MCF 10A (cell line): ENCODE data around the gene KCNJ16. TPM values are rescaled to one million over a fixed set of nuclear protein-coding genes. Genes with fewer than 3 reads are reported as not detected.

ENCODE experiments used
- Bru-seq: library from RNA; stranded (reverse); fragments of 400-500 nt; gene quantifications from one replicate; lab custom pipeline; 2021; lab: Mats Ljungman, UMichigan
- BruChase-seq, 2 experiments: library from RNA; stranded (reverse); fragments of 400-500 nt; gene quantifications; one replicate each; lab custom pipeline; 2021; lab: Mats Ljungman, UMichigan
- BruUV-seq: library from RNA; stranded (reverse); fragments of 400-500 nt; replicated peaks from 2 replicates; lab custom pipeline; 2021; lab: Mats Ljungman, UMichigan
- CTCF ChIA-PET: fragments of 300-600 bp; sonication (Branson Sonifier 250); formaldehyde crosslinking; extraction: SDS; loops from one replicate; lab custom pipeline; 2021; ENCODE audit warnings: antibody characterized with exemption, inconsistent platforms; lab: Yijun Ruan, JAX
- POLR2A ChIA-PET: fragments of 300-600, 350-650 bp; sonication (Branson Sonifier 250); formaldehyde crosslinking; extraction: SDS; loops from one replicate; lab custom pipeline; 2020; ENCODE audit warnings: antibody characterized with exemption, inconsistent platforms; lab: Yijun Ruan, JAX
- DNase-seq: peaks from one replicate; pipeline ENCODE4 v3.0.0-alpha.2; 2018; ENCODE audit not compliant: unreplicated experiment
- H3K27ac Mint-ChIP-seq: one replicate; pipeline ENCODE4 v1.8.0; 2022; ENCODE audit warnings: mild to moderate bottlenecking, low read depth, mixed read lengths; ENCODE audit not compliant: unreplicated experiment
- H3K27me3 Mint-ChIP-seq: one replicate; pipeline ENCODE4 v1.8.0; 2022; ENCODE audit warnings: mixed read lengths; ENCODE audit not compliant: insufficient read depth, unreplicated experiment
- H3K36me3 Mint-ChIP-seq: one replicate; pipeline ENCODE4 v1.8.0; 2022; ENCODE audit warnings: mild to moderate bottlenecking, moderate library complexity, mixed read lengths; ENCODE audit not compliant: insufficient read depth, unreplicated experiment
- H3K4me1 Mint-ChIP-seq: one replicate; pipeline ENCODE4 v1.8.0; 2022; ENCODE audit warnings: mixed read lengths; ENCODE audit not compliant: insufficient read depth, unreplicated experiment
- H3K4me3 Mint-ChIP-seq: one replicate; pipeline ENCODE4 v1.8.0; 2022; ENCODE audit warnings: mild to moderate bottlenecking, moderate library complexity, mixed read lengths; ENCODE audit not compliant: unreplicated experiment
- H3K9me3 Mint-ChIP-seq: one replicate; pipeline ENCODE4 v1.8.0; 2022; ENCODE audit warnings: mixed read lengths; ENCODE audit not compliant: unreplicated experiment
- intact Hi-C: fragments of 100-400 bp; cut with micrococcal nuclease; formaldehyde crosslinking; loops from 2 replicates; pipeline ENCODE4 v1.14.1; 2022
- long read RNA-seq: library from polyadenylated mRNA; stranded (forward); transcript quantifications from one replicate; pipeline ENCODE4 v2.0.0, GENCODE V29; 2022
- total RNA-seq: library from RNA; stranded (reverse); gene quantifications from 2 replicates; pipeline ENCODE4 v1.2.3, GENCODE V29; 2022
- TF ChIP-seq, protein P1 (sequence below): fragments of 200-600 bp; IDR thresholded peaks from one replicate; pipeline ENCODE4 v1.8.0; 2022; ENCODE audit warnings: antibody characterized with exemption, mild to moderate bottlenecking; ENCODE audit not compliant: unreplicated experiment

The KCNJ16 gene
- total RNA-seq (0.42 TPM in 1 of 2 replicates, not detected in the other), Bru-seq, nascent RNA (percentile 6 among the genes with signal in this experiment), BruChase-seq, experiment 1, labeled RNA remaining after a 6-hour chase (percentile 8 among the genes with signal in this experiment), BruChase-seq, experiment 2, labeled RNA remaining after a 2-hour chase (percentile 10 among the genes with signal in this experiment)
- long read RNA-seq, result 0 reads

DNA sequence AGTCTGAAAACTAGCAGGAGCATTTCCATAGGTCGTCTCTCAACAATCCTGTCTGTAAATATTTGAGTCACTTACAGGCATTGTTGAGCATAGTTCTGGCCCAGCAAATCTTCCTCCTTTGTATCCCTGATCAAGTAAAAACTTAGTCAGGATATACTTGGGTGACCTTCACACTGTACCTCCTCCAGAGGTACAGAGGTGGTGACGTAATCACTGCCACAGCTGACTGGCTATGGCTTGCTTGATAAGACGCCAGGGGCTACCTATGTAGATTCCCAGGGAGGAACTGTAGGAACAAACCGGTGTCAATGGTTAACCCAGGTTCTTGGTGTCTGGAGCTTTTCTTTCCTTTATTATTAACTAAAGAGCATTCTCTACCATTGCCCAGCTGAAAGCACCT lies at the start of gene KCNJ16:
KCNJ16 (plus strand) TSS at position 270 of the 400 bp plus-strand sequence. CDS start 56,863 bp downstream, outside the sequence.
- ChIA-PET POLR2A (interaction anchor here (1.0 to 1.5 kb wide), 4 partner anchors 12 to 345 kb away, joined by 3 to 4 read pairs (median 3); no protein-coding TSS in a partner anchor), CTCF (no interaction called here)
- intact Hi-C loops, result no loop called here
- TF ChIP-seq, protein P1, sequence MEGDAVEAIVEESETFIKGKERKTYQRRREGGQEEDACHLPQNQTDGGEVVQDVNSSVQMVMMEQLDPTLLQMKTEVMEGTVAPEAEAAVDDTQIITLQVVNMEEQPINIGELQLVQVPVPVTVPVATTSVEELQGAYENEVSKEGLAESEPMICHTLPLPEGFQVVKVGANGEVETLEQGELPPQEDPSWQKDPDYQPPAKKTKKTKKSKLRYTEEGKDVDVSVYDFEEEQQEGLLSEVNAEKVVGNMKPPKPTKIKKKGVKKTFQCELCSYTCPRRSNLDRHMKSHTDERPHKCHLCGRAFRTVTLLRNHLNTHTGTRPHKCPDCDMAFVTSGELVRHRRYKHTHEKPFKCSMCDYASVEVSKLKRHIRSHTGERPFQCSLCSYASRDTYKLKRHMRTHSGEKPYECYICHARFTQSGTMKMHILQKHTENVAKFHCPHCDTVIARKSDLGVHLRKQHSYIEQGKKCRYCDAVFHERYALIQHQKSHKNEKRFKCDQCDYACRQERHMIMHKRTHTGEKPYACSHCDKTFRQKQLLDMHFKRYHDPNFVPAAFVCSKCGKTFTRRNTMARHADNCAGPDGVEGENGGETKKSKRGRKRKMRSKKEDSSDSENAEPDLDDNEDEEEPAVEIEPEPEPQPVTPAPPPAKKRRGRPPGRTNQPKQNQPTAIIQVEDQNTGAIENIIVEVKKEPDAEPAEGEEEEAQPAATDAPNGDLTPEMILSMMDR, result no peak
- Mint-ChIP-seq H3K27ac (peak within 1 kb of the TSS; percentile 68), H3K4me1 (peaks cover 42% of the 10 kb centered on the region), H3K36me3 (no peaks in the 10 kb centered on the region), H3K27me3 (no peaks in the 10 kb centered on the region), H3K4me3 (peak within 1 kb of the TSS; percentile 44), H3K9me3 (no peaks in the 10 kb centered on the region)
- DNase-seq, result no peak
- no TSS peak for BruUV-seq

DNA sequence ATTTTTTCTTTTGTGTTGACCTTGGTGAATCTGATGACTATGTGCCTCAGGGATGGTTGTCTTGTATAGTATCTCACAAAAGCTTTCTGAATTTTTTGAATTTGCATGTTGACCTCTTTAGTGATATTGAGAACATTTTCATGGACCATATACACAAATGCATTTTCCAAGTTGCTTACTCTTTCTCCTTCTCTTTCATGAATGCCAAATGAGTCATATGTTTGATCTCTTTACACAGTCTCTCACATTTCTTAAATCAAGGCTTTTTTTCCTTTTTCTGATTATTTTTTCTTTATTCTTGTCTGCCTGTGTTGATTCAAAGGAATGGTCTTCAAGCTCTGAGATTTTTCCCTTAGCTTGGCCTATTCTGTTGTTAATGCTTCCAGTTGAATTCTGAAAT lies 46.6 kb upstream of the KCNJ16 start:
- H3K9me3 Mint-ChIP-seq, result no peaks in the 10 kb centered on the region
- H3K4me3 Mint-ChIP-seq, result no peak overlapping the region
- ChIA-PET CTCF (interaction anchor here (0.6 kb wide), 1 partner anchor 173 kb away, joined by 3 read pairs; no protein-coding TSS in a partner anchor), POLR2A (no interaction called here)
- H3K27me3 Mint-ChIP-seq, result no peaks in the 10 kb centered on the region
- no TSS peak for BruUV-seq
- no peak for DNase-seq
- TF ChIP-seq, protein P1, result no peak
- no peak overlapping the region for H3K27ac Mint-ChIP-seq
- H3K4me1 Mint-ChIP-seq, result no peaks in the 10 kb centered on the region
- intact Hi-C loops, result no loop called here
- no peaks in the 10 kb centered on the region for H3K36me3 Mint-ChIP-seq

DNA sequence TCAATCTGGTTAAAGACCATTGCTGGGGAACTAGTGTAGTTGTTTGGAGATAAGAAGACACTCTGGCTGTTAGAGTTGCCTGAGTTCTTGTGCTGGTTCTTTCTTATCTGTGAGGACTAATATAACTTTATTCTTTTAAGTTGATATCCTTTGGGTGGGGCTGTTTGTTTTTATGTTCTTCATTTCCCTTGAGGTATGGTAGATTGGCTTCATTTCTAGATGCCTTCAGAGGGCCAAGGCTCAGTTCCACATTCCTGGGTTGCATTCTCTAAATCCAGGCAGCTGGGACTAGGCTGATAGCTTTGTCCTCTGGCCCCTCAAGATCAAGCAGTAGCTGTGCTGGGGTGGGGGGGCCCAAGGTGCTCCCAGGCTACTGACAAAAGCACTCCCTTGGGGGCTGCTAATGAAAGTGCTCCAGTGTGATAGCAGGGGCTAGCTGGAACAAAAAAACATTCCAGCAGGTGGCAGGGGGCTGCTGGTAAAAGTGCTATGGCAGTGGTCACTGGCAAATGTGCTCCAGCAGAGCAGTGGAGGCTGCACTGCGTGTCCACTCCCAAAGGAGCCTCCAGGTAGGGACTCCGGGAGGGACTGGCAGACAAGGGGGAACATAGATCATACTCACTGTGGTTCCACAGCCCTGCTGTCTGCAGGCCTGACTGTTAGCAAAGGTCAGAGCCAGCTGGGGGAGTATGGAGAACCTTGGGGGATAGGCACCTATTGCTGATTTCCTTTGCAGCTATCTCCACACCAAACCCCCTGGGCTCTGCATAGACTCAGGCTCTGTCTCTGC lies 45.9 kb upstream of the KCNJ16 start:
- Mint-ChIP-seq H3K36me3 (no peaks in the 10 kb centered on the region), H3K4me3 (no peak overlapping the region), H3K27ac (no peak overlapping the region), H3K4me1 (no peaks in the 10 kb centered on the region), H3K27me3 (no peaks in the 10 kb centered on the region), H3K9me3 (no peaks in the 10 kb centered on the region)
- ChIA-PET CTCF (interaction anchor here (0.6 kb wide), 2 partner anchors 174 to 1904 kb away, joined by 3 read pairs; no protein-coding TSS in a partner anchor), POLR2A (interaction anchor here (1.2 kb wide), 1 partner anchor 13 kb away, joined by 3 read pairs; no protein-coding TSS in a partner anchor)
- DNase-seq, result no peak
- no TSS peak for BruUV-seq
- TF ChIP-seq, protein P1, result no peak
- intact Hi-C loops, result no loop called here

DNA sequence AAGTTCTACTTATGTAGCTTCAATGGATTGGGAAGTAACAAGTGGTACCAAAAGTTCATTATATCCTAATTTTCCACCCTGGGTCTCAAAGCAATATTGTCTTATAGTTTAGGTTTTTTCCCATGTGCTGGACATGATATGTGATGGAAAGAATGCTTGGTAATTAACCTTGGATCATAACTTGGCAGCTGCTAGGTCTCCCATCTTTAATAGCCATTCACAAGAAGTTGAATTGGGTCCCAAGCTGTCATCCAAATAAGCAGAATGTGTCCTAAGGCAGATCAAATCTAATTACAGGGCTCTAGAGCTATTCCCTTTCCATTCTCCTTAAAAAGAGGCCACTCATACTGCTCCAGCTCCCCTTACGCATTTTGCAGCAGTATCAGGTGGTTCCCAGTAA lies 44.7 kb upstream of the KCNJ16 start:
- no peaks in the 10 kb centered on the region for H3K36me3 Mint-ChIP-seq
- H3K27ac Mint-ChIP-seq, result no peak overlapping the region
- BruUV-seq, result no TSS peak
- intact Hi-C loops, result no loop called here
- POLR2A ChIA-PET, result interaction anchor here (1.2 kb wide), 1 partner anchor 12 kb away, joined by 3 read pairs; no protein-coding TSS in a partner anchor
- H3K4me3 Mint-ChIP-seq, result no peak overlapping the region
- H3K9me3 Mint-ChIP-seq, result no peaks in the 10 kb centered on the region
- TF ChIP-seq, protein P1, result no peak
- CTCF ChIA-PET, result no interaction called here
- no peaks in the 10 kb centered on the region for H3K4me1 Mint-ChIP-seq
- DNase-seq, result no peak
- no peaks in the 10 kb centered on the region for H3K27me3 Mint-ChIP-seq
